OCI-LY7 (cell line): ENCODE measurements around the gene PDGFRA. TPM values are rescaled to one million over a fixed set of nuclear protein-coding genes. Genes with fewer than 3 reads are reported as not detected.

Experiments
- BruUV-seq: library from RNA; stranded (reverse); fragments of 400-500 nt; replicated peaks from 2 replicates; lab custom pipeline; 2021; lab: Mats Ljungman, UMichigan
- CTCF ChIA-PET: fragments of 300-600 bp; sonication (Branson Sonifier 250); formaldehyde crosslinking; loops from one replicate; lab custom pipeline; 2022; ENCODE audit warnings: antibody characterized with exemption; ENCODE audit not compliant: unreplicated experiment; lab: Charles Lee
- POLR2A ChIA-PET: fragments of 300-600 bp; sonication (Branson Sonifier 250); formaldehyde crosslinking; loops from one replicate; lab custom pipeline; 2022; ENCODE audit warnings: antibody characterized with exemption; lab: Charles Lee
- DNase-seq: peaks from one replicate; pipeline ENCODE4 v3.0.0-alpha.2; 2015; ENCODE audit warnings: low spot score
- H2AFZ ChIP-seq: fragments of 200-600 bp; sonication (generic), shearing (Covaris generic); 2 replicates; pipeline ENCODE4 v1.6.1; 2014; ENCODE audit warnings: mild to moderate bottlenecking, antibody characterized with exemption, low read length, moderate library complexity
- H3K27ac ChIP-seq: fragments of 200-600 bp; sonication (generic); 2 replicates; pipeline ENCODE4 v1.5.1; 2014; ENCODE audit warnings: mixed run types, low read depth, mild to moderate bottlenecking, moderate library complexity, low read length, inconsistent platforms; ENCODE audit not compliant: poor library complexity, severe bottlenecking
- H3K36me3 ChIP-seq: fragments of 200-600 bp; sonication (generic); 2 replicates; pipeline ENCODE4 v1.6.1; 2014; ENCODE audit warnings: mild to moderate bottlenecking, antibody characterized with exemption, low read length, moderate library complexity, mixed read lengths; ENCODE audit not compliant: insufficient read depth
- H3K4me1 ChIP-seq: fragments of 200-600 bp; sonication (generic); 2 replicates; pipeline ENCODE4 v1.5.1; 2014; ENCODE audit warnings: mild to moderate bottlenecking, low read length; ENCODE audit not compliant: insufficient read depth, poor library complexity, severe bottlenecking
- H3K4me2 ChIP-seq: fragments of 200-600 bp; sonication (generic); 2 replicates; pipeline ENCODE4 v1.6.1; 2014; ENCODE audit warnings: mild to moderate bottlenecking, low read length
- H3K4me3 ChIP-seq: fragments of 200-600 bp; sonication (generic); 2 replicates; pipeline ENCODE4 v1.5.1; 2014; ENCODE audit warnings: mild to moderate bottlenecking, low read depth, low read length; ENCODE audit not compliant: poor library complexity, severe bottlenecking
- H3K79me2 ChIP-seq: fragments of 200-600 bp; sonication (generic); 2 replicates; pipeline ENCODE4 v1.6.1; 2016; ENCODE audit warnings: low read depth, mild to moderate bottlenecking, low read length, moderate library complexity, mixed read lengths; ENCODE audit not compliant: insufficient read depth
- H3K9me2 ChIP-seq: fragments of 200-600 bp; sonication (generic); 2 replicates; pipeline ENCODE4 v1.6.1; 2016; ENCODE audit warnings: mild to moderate bottlenecking, low read length, mixed read lengths; ENCODE audit not compliant: insufficient read depth
- H3K9me3 ChIP-seq: fragments of 200-600 bp; sonication (generic); 2 replicates; pipeline ENCODE4 v1.6.1; 2014; ENCODE audit warnings: mild to moderate bottlenecking, mixed run types, low read length, mixed read lengths
- H4K20me1 ChIP-seq: fragments of 200-600 bp; sonication (generic); 2 replicates; pipeline ENCODE4 v1.6.1; 2014; ENCODE audit warnings: mild to moderate bottlenecking, antibody characterized with exemption, low read length, moderate library complexity, mixed read lengths; ENCODE audit not compliant: insufficient read depth
- EZH2phosphoT487 ChIP-seq: fragments of 200-600 bp; sonication (generic); IDR thresholded peaks from 2 replicates; pipeline ENCODE4 v1.6.1; 2018; ENCODE audit warnings: low read depth, borderline replicate concordance, mild to moderate bottlenecking, mixed run types, antibody characterized with exemption, low read length, moderate library complexity, mixed read lengths
- intact Hi-C: fragments of 100-400 bp; cut with micrococcal nuclease; formaldehyde crosslinking; loops from one replicate; pipeline ENCODE4 v1.10.0; 2022; ENCODE audit not compliant: unreplicated experiment
- total RNA-seq, 2 experiments: library from RNA; depleted of rRNA in 1 of 2; stranded (reverse); fragments of >200 nt in 1 of 2; shearing (Covaris generic) in 1 of 2; gene quantifications; 2 replicates each; pipeline ENCODE4 v1.2.3, GENCODE V29; 2014 to 2022
- TF ChIP-seq, protein P1 (sequence below): fragments of 200-600 bp; sonication (generic); conservative IDR thresholded peaks from 2 replicates; pipeline ENCODE4 v1.5.1; 2014; ENCODE audit warnings: mild to moderate bottlenecking, antibody characterized with exemption, low read length, moderate library complexity, mixed read lengths

Gene PDGFRA
- total RNA-seq, 2 experiments from 2014 or later, result not detected

DNA sequence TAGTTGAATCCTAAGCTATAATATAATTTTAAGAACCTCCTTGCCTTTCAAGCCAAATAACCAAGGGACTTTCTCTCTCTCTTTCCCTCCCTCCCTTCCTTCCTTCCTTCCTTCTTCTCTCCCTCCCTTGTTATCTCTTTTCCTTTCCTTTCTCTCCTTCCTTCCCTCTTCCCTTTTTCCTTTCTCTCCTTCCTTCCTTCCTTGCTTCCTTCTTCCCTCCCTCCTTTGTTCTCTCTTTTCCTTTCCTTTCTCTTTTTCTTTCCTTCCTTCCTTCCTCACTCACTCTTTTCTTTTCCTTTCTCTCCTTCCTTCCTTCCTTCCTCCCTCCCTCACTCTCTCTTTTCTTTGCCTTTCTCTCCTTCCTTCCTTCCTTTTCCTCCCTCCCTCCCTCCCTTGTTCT, 42.4 kb downstream of the PDGFRA start:
- Histone ChIP-seq H3K4me1 (no peaks in the 10 kb centered on the region), H3K9me2 (no peaks in the 10 kb centered on the region), H3K79me2 (no peaks in the 10 kb centered on the region), H2AFZ (no peak overlapping the region), H3K9me3 (no peaks in the 10 kb centered on the region), H3K4me3 (no peak overlapping the region), H4K20me1 (no peaks in the 10 kb centered on the region), H3K4me2 (no peak overlapping the region), H3K36me3 (no peaks in the 10 kb centered on the region), H3K27ac (no peak overlapping the region)
- ChIA-PET CTCF (no interaction called here), POLR2A (no interaction called here)
- no peak for DNase-seq
- no peak for TF ChIP-seq EZH2phosphoT487
- TF ChIP-seq, protein P1, sequence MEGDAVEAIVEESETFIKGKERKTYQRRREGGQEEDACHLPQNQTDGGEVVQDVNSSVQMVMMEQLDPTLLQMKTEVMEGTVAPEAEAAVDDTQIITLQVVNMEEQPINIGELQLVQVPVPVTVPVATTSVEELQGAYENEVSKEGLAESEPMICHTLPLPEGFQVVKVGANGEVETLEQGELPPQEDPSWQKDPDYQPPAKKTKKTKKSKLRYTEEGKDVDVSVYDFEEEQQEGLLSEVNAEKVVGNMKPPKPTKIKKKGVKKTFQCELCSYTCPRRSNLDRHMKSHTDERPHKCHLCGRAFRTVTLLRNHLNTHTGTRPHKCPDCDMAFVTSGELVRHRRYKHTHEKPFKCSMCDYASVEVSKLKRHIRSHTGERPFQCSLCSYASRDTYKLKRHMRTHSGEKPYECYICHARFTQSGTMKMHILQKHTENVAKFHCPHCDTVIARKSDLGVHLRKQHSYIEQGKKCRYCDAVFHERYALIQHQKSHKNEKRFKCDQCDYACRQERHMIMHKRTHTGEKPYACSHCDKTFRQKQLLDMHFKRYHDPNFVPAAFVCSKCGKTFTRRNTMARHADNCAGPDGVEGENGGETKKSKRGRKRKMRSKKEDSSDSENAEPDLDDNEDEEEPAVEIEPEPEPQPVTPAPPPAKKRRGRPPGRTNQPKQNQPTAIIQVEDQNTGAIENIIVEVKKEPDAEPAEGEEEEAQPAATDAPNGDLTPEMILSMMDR, result no peak
- no TSS peak for BruUV-seq
- intact Hi-C loops, result no loop called here

DNA sequence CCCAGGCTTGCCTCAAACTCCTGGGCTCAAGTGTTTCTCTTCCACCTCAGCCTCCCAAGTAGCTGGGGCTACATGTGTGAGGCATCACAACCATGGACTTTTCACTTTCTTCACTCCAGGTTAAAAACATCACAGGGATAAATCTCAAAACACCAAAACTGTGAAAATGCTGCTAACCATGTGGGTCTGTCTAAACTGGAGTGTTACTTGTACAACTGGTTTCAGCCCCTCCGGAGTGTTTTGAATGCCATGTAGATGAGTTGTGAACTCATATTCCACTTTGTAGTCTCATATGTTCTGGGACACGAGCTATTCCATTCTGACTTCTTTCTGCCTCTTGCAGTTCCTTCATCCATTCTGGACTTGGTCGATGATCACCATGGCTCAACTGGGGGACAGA, 43.0 kb downstream of the PDGFRA start:
- H3K36me3 ChIP-seq, result no peaks in the 10 kb centered on the region
- no peaks in the 10 kb centered on the region for H3K79me2 ChIP-seq
- no peak for TF ChIP-seq EZH2phosphoT487
- TF ChIP-seq, protein P1, result no peak
- no TSS peak for BruUV-seq
- POLR2A ChIA-PET, result no interaction called here
- H3K9me2 ChIP-seq, result no peaks in the 10 kb centered on the region
- CTCF ChIA-PET, result no interaction called here
- H3K9me3 ChIP-seq, result no peaks in the 10 kb centered on the region
- H3K4me3 ChIP-seq, result no peak overlapping the region
- H3K27ac ChIP-seq, result no peak overlapping the region
- H4K20me1 ChIP-seq, result no peaks in the 10 kb centered on the region
- H3K4me1 ChIP-seq, result no peaks in the 10 kb centered on the region
- no peak overlapping the region for H3K4me2 ChIP-seq
- DNase-seq, result no peak
- H2AFZ ChIP-seq, result no peak overlapping the region
- intact Hi-C loops, result no loop called here

DNA sequence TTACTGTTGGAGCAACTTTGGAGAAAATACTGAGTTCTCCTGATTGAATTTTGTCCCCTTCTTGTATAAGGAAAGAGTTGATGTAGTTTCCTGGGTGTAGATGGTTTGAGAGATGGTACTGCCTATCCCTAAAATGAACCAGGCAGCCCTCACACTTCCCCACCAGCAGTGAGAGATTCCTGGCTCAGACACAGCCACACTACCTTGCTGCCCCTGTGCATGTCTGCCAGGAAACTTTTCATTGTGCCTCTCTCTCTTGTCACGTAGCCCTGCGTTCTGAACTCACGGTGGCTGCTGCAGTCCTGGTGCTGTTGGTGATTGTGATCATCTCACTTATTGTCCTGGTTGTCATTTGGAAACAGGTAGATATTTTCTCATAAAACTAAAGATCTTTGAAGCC, 45.2 kb downstream of the PDGFRA start:
- Histone ChIP-seq H3K36me3 (no peaks in the 10 kb centered on the region), H3K79me2 (no peaks in the 10 kb centered on the region), H3K9me3 (no peaks in the 10 kb centered on the region), H4K20me1 (no peaks in the 10 kb centered on the region), H3K4me1 (no peaks in the 10 kb centered on the region), H3K9me2 (no peaks in the 10 kb centered on the region), H2AFZ (no peak overlapping the region), H3K27ac (no peak overlapping the region), H3K4me2 (no peak overlapping the region), H3K4me3 (no peak overlapping the region)
- ChIA-PET CTCF (no interaction called here), POLR2A (interaction anchor here (0.5 kb wide), 1 partner anchor 1586 kb away, joined by 3 read pairs; no protein-coding TSS in a partner anchor)
- TF ChIP-seq, protein P1, result no peak
- TF ChIP-seq EZH2phosphoT487, result no peak
- DNase-seq, result no peak
- BruUV-seq, result no TSS peak
- intact Hi-C loops, result no loop called here
